GM12878 (cell line): Measurements from ENCODE around the gene MAPK8. TPM values are rescaled to one million over a fixed set of nuclear protein-coding genes. Genes with fewer than 3 reads are reported as not detected.

Experiments
- ATAC-seq: fragments of 200-7000 bp; cut with Tn5 transposase; 3 replicates; pipeline ENCODE4 v1.9.1; 2020; ENCODE audit warnings: mild to moderate bottlenecking, moderate library complexity
- BruUV-seq: library from RNA; stranded (reverse); fragments of 400-500 nt; replicated peaks from 2 replicates; lab custom pipeline; 2021; lab: Mats Ljungman, UMichigan
- CTCF ChIA-PET: fragments of 300-600 bp; sonication (Branson Sonifier 250); formaldehyde crosslinking; extraction: SDS; loops from one replicate; lab custom pipeline; 2021; ENCODE audit warnings: inconsistent platforms; lab: Yijun Ruan, JAX
- POLR2A ChIA-PET: fragments of 350-600 bp; formaldehyde crosslinking; extraction: SDS; loops from one replicate; lab custom pipeline; 2021; ENCODE audit warnings: inconsistent platforms; lab: Charles Lee
- RAD21 ChIA-PET: fragments of 300-600 bp; sonication (Branson Sonifier 250); formaldehyde crosslinking; loops from one replicate; lab custom pipeline; 2023; ENCODE audit warnings: antibody characterized with exemption; ENCODE audit not compliant: unreplicated experiment; lab: Charles Lee
- SMC1A ChIA-PET: fragments of 300-600 bp; sonication (Branson Sonifier 250); formaldehyde crosslinking; loops from one replicate; lab custom pipeline; 2023; ENCODE audit not compliant: unreplicated experiment, uncharacterized antibody; lab: Charles Lee
- DNase-seq: peaks from one replicate; pipeline ENCODE4 v3.0.0-alpha.2; 2011; ENCODE audit warnings: low read depth, low spot score
- FAIRE-seq: peaks from 3 replicates; lab custom pipeline; 2011; peaks lifted over from hg19 to GRCh38; lab: Jason Lieb, UNC
- H2AFZ ChIP-seq: 2 replicates; pipeline ENCODE4 v1.6.0; 2011; ENCODE audit warnings: low read depth, low read length, control low read depth; ENCODE audit not compliant: control insufficient read depth
- H3K27ac ChIP-seq: 2 replicates; pipeline ENCODE4 v1.5.1; 2011; ENCODE audit warnings: control low read depth; ENCODE audit not compliant: control insufficient read depth, insufficient read depth
- H3K27me3 ChIP-seq, 2 experiments: replicated peaks in 1 of 2; 2 replicates each; pipeline versions ENCODE4 v1.6.0 to v1.6.1; 2011; ENCODE audit warnings: low read length in 1 of 2; ENCODE audit not compliant: control insufficient read depth in 2 of 2, insufficient read depth in 2 of 2
- H3K36me3 ChIP-seq, 2 experiments: 2 replicates each; pipeline ENCODE4 v1.5.1; 2011; ENCODE audit warnings: low read length in 1 of 2; ENCODE audit not compliant: control insufficient read depth in 2 of 2, insufficient read depth in 2 of 2
- H3K4me1 ChIP-seq: 2 replicates; pipeline ENCODE4 v1.6.1; 2011; ENCODE audit warnings: mild to moderate bottlenecking, low read length, moderate library complexity, mixed read lengths; ENCODE audit not compliant: control insufficient read depth, insufficient read depth
- H3K4me2 ChIP-seq: 2 replicates; pipeline ENCODE4 v1.6.0; 2011; ENCODE audit warnings: control low read depth; ENCODE audit not compliant: control insufficient read depth, insufficient read depth
- H3K4me3 ChIP-seq: fragments of 200-600 bp; sonication (generic); 2 replicates; pipeline ENCODE4 v1.5.1; 2016
- H3K79me2 ChIP-seq: 2 replicates; pipeline ENCODE4 v1.6.0; 2011; ENCODE audit warnings: low read length; ENCODE audit not compliant: control insufficient read depth, insufficient read depth
- H3K9ac ChIP-seq: 2 replicates; pipeline ENCODE4 v1.8.0; 2011; ENCODE audit warnings: low read length, control low read depth, mixed read lengths; ENCODE audit not compliant: control insufficient read depth, insufficient read depth
- H3K9me3 ChIP-seq: replicated peaks from 3 replicates; pipeline ENCODE4 v1.5.1; 2011; ENCODE audit warnings: mild to moderate bottlenecking, low read length; ENCODE audit not compliant: control insufficient read depth, insufficient read depth
- H4K20me1 ChIP-seq: 2 replicates; pipeline ENCODE4 v1.6.0; 2011; ENCODE audit not compliant: control insufficient read depth, insufficient read depth
- ATF7 ChIP-seq: fragments of 450-650 bp; IDR thresholded peaks from 2 replicates; pipeline ENCODE4 v1.6.1; 2016; ENCODE audit warnings: low read depth, mild to moderate bottlenecking
- CHD1 ChIP-seq: IDR thresholded peaks from 2 replicates; pipeline ENCODE4 v1.6.1; 2012; ENCODE audit warnings: low read depth, low read length, improper control_type of control experiment
- CHD4 ChIP-seq: fragments of 200-600 bp; sonication (generic); IDR thresholded peaks from 2 replicates; pipeline ENCODE4 v1.6.1; 2016; ENCODE audit warnings: mild to moderate bottlenecking
- MXI1 ChIP-seq: fragments of 150-350 bp; IDR thresholded peaks from 2 replicates; pipeline ENCODE4 v1.6.1; 2011; ENCODE audit warnings: low read depth, mild to moderate bottlenecking, inconsistent platforms, low read length, improper control_type of control experiment
- RELA ChIP-seq: fragments of 450-650 bp; IDR thresholded peaks from 2 replicates; pipeline ENCODE4 v1.8.0; 2014; ENCODE audit warnings: borderline replicate concordance; ENCODE audit not compliant: partially characterized antibody
- STAT1 ChIP-seq: fragments of 450-650 bp; conservative IDR thresholded peaks from 2 replicates; pipeline ENCODE4 v1.6.1; 2014; ENCODE audit warnings: antibody characterized with exemption, mild to moderate bottlenecking
- YY1 ChIP-seq: IDR thresholded peaks from 2 replicates; pipeline ENCODE4 v1.6.1; 2011; ENCODE audit warnings: low read depth, mild to moderate bottlenecking, low read length
- ZNF24 ChIP-seq: fragments of 450-650 bp; IDR thresholded peaks from 2 replicates; pipeline ENCODE4 v1.6.1; 2017; ENCODE audit warnings: antibody characterized with exemption, mild to moderate bottlenecking
- WGBS: methylation state at CpG from one replicate; pipeline ENCODE4 v1.1.6; 2016; ENCODE audit warnings: low lambda C conversion rate; ENCODE audit not compliant: insufficient replicate concordance, insufficient coverage; ENCODE audit errors: missing lambda C conversion rate; 5-methylcytosine and 5-hydroxymethylcytosine counted together
- in situ Hi-C: fragments of 300-500 bp; cut with MboI; formaldehyde crosslinking; loops from 9 replicates; pipeline ENCODE4 v1.14.3; 2018; ENCODE audit warnings: mixed read lengths
- intact Hi-C: fragments of 100-400 bp; cut with micrococcal nuclease; formaldehyde crosslinking; loops from one replicate; pipeline ENCODE4 v1.14.2; 2022; ENCODE audit not compliant: unreplicated experiment
- polyA plus RNA-seq, 11 experiments: library from polyadenylated mRNA; depleted of rRNA in 4 of 11; unstranded in 6 of 11; stranded (reverse) in 5 of 11; fragments of >200 nt; fragmentation: Nextera tagmentation in 4 of 11; fragmentation: Illumina TruSeq in 1 of 11; extraction: Ambion mirVana in 4 of 11; extraction: Trizol in 1 of 11; gene quantifications; 1 replicate in 1 of 11; 2 replicates in 10 of 11; pipeline versions ENCODE4 v1.2.1 to v1.2.3, GENCODE V29; 2011 to 2016; ENCODE audit warnings: inconsistent platforms in 2 of 11, missing spikeins in 2 of 11, low read depth in 1 of 11
- total RNA-seq, 4 experiments: library from RNA; depleted of rRNA in 3 of 4; stranded (reverse); fragments of >200 nt in 3 of 4; fragmentation: Illumina TruSeq in 1 of 4; extraction: Trizol in 1 of 4; gene quantifications; 2 replicates each; pipeline versions ENCODE4 v1.2.1 to v1.2.3, GENCODE V29; 2013 to 2021
- TF ChIP-seq, protein P1 (sequence below): fragments of 450-650 bp; IDR thresholded peaks from 2 replicates; pipeline ENCODE4 v1.6.1; 2017; ENCODE audit warnings: mild to moderate bottlenecking, moderate library complexity
- TF ChIP-seq, protein P2 (sequence below): fragments of 450-650 bp; IDR thresholded peaks from 2 replicates; pipeline ENCODE4 v1.6.1; 2017; ENCODE audit warnings: low read depth, mild to moderate bottlenecking, moderate library complexity
- TF ChIP-seq, protein P3 (sequence below): fragments of 450-650 bp; formaldehyde crosslinking; IDR thresholded peaks from 2 replicates; pipeline ENCODE4 v1.4.0; 2022; ENCODE audit warnings: mild to moderate bottlenecking, moderate library complexity
- TF ChIP-seq, protein P4 (sequence below): fragments of 150-350 bp; IDR thresholded peaks from 2 replicates; pipeline ENCODE4 v1.6.1; 2016; ENCODE audit warnings: low read depth, low read length

MAPK8 gene
- total and polyA plus RNA-seq, 10 of the 15 experiments (the other 5 are each of a cell fraction or from before 2014, with no cell fraction given), result 3.9 to 102 (median 40.0) TPM

DNA sequence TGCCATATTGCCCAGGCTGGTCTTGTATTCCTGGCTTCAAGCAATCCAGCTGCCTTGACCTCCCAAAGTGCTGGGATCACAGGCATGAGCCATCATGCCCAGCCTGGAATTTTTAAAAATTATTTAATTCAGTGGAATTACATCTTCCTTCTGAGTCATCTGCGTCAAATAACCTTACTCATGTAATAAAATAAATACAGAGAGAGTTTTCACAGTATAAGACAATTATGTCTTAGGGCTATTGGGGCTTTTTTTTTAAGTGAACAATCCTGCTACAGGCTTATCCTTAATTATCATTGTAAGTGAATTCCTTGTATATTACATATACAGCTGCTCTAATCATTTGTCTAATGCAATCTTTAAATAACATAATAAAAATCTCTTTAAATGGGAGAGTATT, 108.3 kb downstream of the MAPK8 start:
- CTCF ChIA-PET, result interaction anchor here (1.1 kb wide), 1 partner anchor 51 kb away, joined by 4 read pairs; no protein-coding TSS in a partner anchor

More for the DNA sequence above, 108.3 kb downstream of the MAPK8 start:
- ATAC-seq, result no peak
- H3K9ac ChIP-seq, result no peak overlapping the region
- H3K36me3 ChIP-seq, result peaks cover 0 to 3% of the 10 kb centered on the region in 2 experiments; a peak in 3 of 4 replicates
- no peaks in the 10 kb centered on the region for H3K27me3 ChIP-seq
- H3K4me1 ChIP-seq, result no peaks in the 10 kb centered on the region
- 100% methylated on average over 1 of the region's 1 CpG for WGBS
- POLR2A ChIA-PET, result no interaction called here
- no peak overlapping the region for H2AFZ ChIP-seq
- SMC1A ChIA-PET, result interaction anchor here (0.6 to 1.6 kb wide), 6 partner anchors 9 to 219 kb away, joined by 3 to 6 read pairs (median 3); no protein-coding TSS in a partner anchor
- intact Hi-C loops (no loop called here), in situ Hi-C loops (no loop called here)
- RAD21 ChIA-PET, result no interaction called here
- no peak overlapping the region for H3K27ac ChIP-seq
- peaks cover 2% of the 10 kb centered on the region; the same call in 1 of the 3 replicates for H3K9me3 ChIP-seq
- TF ChIP-seq, protein P1, sequence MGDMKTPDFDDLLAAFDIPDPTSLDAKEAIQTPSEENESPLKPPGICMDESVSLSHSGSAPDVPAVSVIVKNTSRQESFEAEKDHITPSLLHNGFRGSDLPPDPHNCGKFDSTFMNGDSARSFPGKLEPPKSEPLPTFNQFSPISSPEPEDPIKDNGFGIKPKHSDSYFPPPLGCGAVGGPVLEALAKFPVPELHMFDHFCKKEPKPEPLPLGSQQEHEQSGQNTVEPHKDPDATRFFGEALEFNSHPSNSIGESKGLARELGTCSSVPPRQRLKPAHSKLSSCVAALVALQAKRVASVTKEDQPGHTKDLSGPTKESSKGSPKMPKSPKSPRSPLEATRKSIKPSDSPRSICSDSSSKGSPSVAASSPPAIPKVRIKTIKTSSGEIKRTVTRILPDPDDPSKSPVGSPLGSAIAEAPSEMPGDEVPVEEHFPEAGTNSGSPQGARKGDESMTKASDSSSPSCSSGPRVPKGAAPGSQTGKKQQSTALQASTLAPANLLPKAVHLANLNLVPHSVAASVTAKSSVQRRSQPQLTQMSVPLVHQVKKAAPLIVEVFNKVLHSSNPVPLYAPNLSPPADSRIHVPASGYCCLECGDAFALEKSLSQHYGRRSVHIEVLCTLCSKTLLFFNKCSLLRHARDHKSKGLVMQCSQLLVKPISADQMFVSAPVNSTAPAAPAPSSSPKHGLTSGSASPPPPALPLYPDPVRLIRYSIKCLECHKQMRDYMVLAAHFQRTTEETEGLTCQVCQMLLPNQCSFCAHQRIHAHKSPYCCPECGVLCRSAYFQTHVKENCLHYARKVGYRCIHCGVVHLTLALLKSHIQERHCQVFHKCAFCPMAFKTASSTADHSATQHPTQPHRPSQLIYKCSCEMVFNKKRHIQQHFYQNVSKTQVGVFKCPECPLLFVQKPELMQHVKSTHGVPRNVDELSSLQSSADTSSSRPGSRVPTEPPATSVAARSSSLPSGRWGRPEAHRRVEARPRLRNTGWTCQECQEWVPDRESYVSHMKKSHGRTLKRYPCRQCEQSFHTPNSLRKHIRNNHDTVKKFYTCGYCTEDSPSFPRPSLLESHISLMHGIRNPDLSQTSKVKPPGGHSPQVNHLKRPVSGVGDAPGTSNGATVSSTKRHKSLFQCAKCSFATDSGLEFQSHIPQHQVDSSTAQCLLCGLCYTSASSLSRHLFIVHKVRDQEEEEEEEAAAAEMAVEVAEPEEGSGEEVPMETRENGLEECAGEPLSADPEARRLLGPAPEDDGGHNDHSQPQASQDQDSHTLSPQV, result no peak
- no peak for TF ChIP-seq ATF7
- TF ChIP-seq ZNF24, result no peak
- TF ChIP-seq CHD1, result no peak
- no peak for TF ChIP-seq STAT1
- TF ChIP-seq, protein P2, sequence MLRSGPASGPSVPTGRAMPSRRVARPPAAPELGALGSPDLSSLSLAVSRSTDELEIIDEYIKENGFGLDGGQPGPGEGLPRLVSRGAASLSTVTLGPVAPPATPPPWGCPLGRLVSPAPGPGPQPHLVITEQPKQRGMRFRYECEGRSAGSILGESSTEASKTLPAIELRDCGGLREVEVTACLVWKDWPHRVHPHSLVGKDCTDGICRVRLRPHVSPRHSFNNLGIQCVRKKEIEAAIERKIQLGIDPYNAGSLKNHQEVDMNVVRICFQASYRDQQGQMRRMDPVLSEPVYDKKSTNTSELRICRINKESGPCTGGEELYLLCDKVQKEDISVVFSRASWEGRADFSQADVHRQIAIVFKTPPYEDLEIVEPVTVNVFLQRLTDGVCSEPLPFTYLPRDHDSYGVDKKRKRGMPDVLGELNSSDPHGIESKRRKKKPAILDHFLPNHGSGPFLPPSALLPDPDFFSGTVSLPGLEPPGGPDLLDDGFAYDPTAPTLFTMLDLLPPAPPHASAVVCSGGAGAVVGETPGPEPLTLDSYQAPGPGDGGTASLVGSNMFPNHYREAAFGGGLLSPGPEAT, result no peak
- TF ChIP-seq, protein P3, sequence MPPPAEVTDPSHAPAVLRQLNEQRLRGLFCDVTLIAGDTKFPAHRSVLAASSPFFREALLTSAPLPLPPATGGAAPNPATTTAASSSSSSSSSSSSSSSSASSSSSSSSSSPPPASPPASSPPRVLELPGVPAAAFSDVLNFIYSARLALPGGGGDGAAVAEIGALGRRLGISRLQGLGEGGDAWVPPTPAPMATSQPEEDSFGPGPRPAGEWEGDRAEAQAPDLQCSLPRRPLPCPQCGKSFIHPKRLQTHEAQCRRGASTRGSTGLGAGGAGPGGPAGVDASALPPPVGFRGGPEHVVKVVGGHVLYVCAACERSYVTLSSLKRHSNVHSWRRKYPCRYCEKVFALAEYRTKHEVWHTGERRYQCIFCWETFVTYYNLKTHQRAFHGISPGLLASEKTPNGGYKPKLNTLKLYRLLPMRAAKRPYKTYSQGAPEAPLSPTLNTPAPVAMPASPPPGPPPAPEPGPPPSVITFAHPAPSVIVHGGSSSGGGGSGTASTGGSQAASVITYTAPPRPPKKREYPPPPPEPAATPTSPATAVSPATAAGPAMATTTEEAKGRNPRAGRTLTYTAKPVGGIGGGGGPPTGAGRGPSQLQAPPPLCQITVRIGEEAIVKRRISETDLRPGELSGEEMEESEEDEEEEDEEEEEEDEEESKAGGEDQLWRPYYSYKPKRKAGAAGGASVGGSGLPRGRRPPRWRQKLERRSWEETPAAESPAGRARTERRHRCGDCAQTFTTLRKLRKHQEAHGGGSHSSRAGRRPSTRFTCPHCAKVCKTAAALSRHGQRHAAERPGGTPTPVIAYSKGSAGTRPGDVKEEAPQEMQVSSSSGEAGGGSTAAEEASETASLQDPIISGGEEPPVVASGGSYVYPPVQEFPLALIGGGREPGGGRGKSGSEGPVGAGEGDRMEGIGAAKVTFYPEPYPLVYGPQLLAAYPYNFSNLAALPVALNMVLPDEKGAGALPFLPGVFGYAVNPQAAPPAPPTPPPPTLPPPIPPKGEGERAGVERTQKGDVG, result no peak
- no peak for TF ChIP-seq YY1
- no peak for TF ChIP-seq MXI1
- TF ChIP-seq RELA, result no peak
- TF ChIP-seq CHD4, result no peak
- TF ChIP-seq, protein P4, sequence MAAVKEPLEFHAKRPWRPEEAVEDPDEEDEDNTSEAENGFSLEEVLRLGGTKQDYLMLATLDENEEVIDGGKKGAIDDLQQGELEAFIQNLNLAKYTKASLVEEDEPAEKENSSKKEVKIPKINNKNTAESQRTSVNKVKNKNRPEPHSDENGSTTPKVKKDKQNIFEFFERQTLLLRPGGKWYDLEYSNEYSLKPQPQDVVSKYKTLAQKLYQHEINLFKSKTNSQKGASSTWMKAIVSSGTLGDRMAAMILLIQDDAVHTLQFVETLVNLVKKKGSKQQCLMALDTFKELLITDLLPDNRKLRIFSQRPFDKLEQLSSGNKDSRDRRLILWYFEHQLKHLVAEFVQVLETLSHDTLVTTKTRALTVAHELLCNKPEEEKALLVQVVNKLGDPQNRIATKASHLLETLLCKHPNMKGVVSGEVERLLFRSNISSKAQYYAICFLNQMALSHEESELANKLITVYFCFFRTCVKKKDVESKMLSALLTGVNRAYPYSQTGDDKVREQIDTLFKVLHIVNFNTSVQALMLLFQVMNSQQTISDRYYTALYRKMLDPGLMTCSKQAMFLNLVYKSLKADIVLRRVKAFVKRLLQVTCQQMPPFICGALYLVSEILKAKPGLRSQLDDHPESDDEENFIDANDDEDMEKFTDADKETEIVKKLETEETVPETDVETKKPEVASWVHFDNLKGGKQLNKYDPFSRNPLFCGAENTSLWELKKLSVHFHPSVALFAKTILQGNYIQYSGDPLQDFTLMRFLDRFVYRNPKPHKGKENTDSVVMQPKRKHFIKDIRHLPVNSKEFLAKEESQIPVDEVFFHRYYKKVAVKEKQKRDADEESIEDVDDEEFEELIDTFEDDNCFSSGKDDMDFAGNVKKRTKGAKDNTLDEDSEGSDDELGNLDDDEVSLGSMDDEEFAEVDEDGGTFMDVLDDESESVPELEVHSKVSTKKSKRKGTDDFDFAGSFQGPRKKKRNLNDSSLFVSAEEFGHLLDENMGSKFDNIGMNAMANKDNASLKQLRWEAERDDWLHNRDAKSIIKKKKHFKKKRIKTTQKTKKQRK, result no peak
- no peaks in the 10 kb centered on the region for H4K20me1 ChIP-seq
- no peak overlapping the region for H3K4me3 ChIP-seq
- H3K4me2 ChIP-seq, result no peak overlapping the region
- H3K79me2 ChIP-seq, result no peaks in the 10 kb centered on the region
- BruUV-seq, result no TSS peak
- no peak for DNase-seq
- no peak for FAIRE-seq
